HepG2 (cell line): ENCODE results near the gene CPM. TPM values are rescaled to one million over a fixed set of nuclear protein-coding genes. Genes with fewer than 3 reads are reported as not detected.
"Not testable (repeated sequence)": the region's sequence is repeated elsewhere in the genome, so short reads cannot be mapped to it uniquely, and the experiment has no call there.

Source experiments
- ATAC-seq: fragments of 200-7000 bp; cut with Tn5 transposase; 3 replicates; pipeline ENCODE4 v1.9.1; 2020; ENCODE audit warnings: mild to moderate bottlenecking, moderate library complexity
- BruUV-seq: library from RNA; stranded (reverse); fragments of 400-500 nt; replicated peaks from 2 replicates; lab custom pipeline; 2021; lab: Mats Ljungman, UMichigan
- CTCF ChIA-PET: fragments of 300-600 bp; formaldehyde crosslinking; extraction: SDS; loops from one replicate; lab custom pipeline; 2021; ENCODE audit warnings: low total read pairs, inconsistent platforms, low intra/inter-chr PET ratio; lab: Yijun Ruan, JAX
- POLR2A ChIA-PET: fragments of 350-600 bp; sonication (Branson Sonifier 250); formaldehyde crosslinking; loops from one replicate; lab custom pipeline; 2020; ENCODE audit warnings: antibody characterized with exemption, inconsistent platforms; lab: Yijun Ruan, JAX
- DNase-seq: peaks from one replicate; pipeline ENCODE4 v3.0.0-alpha.2; 2015; ENCODE audit warnings: low spot score
- FAIRE-seq: peaks from 3 replicates; lab custom pipeline; 2011; peaks lifted over from hg19 to GRCh38; lab: Jason Lieb, UNC
- H2AFZ ChIP-seq: one replicate; pipeline ENCODE4 v1.6.1; 2011; ENCODE audit warnings: low read length, inconsistent platforms
- H3K27ac ChIP-seq: fragments of 300-600 bp; 3 replicates; pipeline ENCODE4 v1.8.0; 2011; ENCODE audit warnings: mixed run types, mild to moderate bottlenecking, mixed read lengths, low read length, inconsistent platforms; ENCODE audit not compliant: insufficient read depth; ENCODE audit errors: extremely low read length
- H3K27me3 ChIP-seq, 2 experiments: fragments of 200-600 bp in 1 of 2; 2 replicates in 1 of 2; 3 replicates in 1 of 2; pipeline versions ENCODE4 v1.6.0 to v1.8.0; 2011; ENCODE audit warnings: low read length in 2 of 2, mild to moderate bottlenecking in 2 of 2, moderate library complexity in 2 of 2, inconsistent platforms in 1 of 2; ENCODE audit not compliant: insufficient read depth in 2 of 2, control insufficient read depth in 1 of 2
- H3K36me3 ChIP-seq, 2 experiments: fragments of 200-600 bp in 1 of 2; replicated peaks in 1 of 2; 2 replicates in 1 of 2; 3 replicates in 1 of 2; pipeline versions ENCODE4 v1.5.1 to v1.8.0; 2011; ENCODE audit warnings: low read length in 2 of 2, inconsistent platforms in 1 of 2; ENCODE audit not compliant: insufficient read depth in 2 of 2, control insufficient read depth in 1 of 2
- H3K4me1 ChIP-seq: 2 replicates; pipeline ENCODE4 v1.5.1; 2012; ENCODE audit warnings: low read length, inconsistent platforms; ENCODE audit not compliant: insufficient read depth
- H3K4me2 ChIP-seq: 2 replicates; pipeline ENCODE4 v1.6.0; 2011; ENCODE audit warnings: low read depth, low read length, inconsistent platforms
- H3K4me3 ChIP-seq, 3 experiments: fragments of 200-600 bp in 1 of 3; sonication (generic), shearing (Covaris generic) in 1 of 3; replicated peaks in 1 of 3; 2 replicates each; pipeline ENCODE4 v1.5.1; 2011 to 2016; ENCODE audit warnings: low read length in 3 of 3, inconsistent platforms in 2 of 3, low read depth in 2 of 3, mild to moderate bottlenecking in 2 of 3, control low read depth in 1 of 3, mixed read lengths in 1 of 3; ENCODE audit not compliant: insufficient read depth in 1 of 3
- H3K79me2 ChIP-seq: one replicate; pipeline ENCODE4 v1.6.1; 2011; ENCODE audit warnings: low read length, inconsistent platforms; ENCODE audit not compliant: insufficient read depth
- H3K9ac ChIP-seq: 2 replicates; pipeline ENCODE4 v1.6.0; 2011; ENCODE audit warnings: mild to moderate bottlenecking, low read depth, low read length, inconsistent platforms; ENCODE audit not compliant: insufficient read depth
- H3K9me3 ChIP-seq: 2 replicates; pipeline ENCODE4 v1.5.1; 2012; ENCODE audit warnings: mild to moderate bottlenecking, low read length
- H4K20me1 ChIP-seq: 2 replicates; pipeline ENCODE4 v1.6.0; 2011; ENCODE audit warnings: inconsistent platforms, mild to moderate bottlenecking, low read length, moderate library complexity; ENCODE audit not compliant: insufficient read depth
- NCOA5 ChIP-seq: sonication (generic); formaldehyde crosslinking; IDR thresholded peaks from 2 replicates; pipeline ENCODE4 v1.4.0; 2020; ENCODE audit warnings: missing genetic modification reagents
- SSRP1 ChIP-seq: IDR thresholded peaks from 2 replicates; pipeline ENCODE4 v1.6.1; 2016; ENCODE audit warnings: control low read depth
- ZMYM2 ChIP-seq: sonication (generic); formaldehyde crosslinking; IDR thresholded peaks from 2 replicates; pipeline ENCODE4 v1.8.0; 2022; ENCODE audit warnings: mild to moderate bottlenecking, missing genetic modification reagents
- ZNF761 ChIP-seq: sonication (generic); formaldehyde crosslinking; conservative IDR thresholded peaks from 2 replicates; pipeline ENCODE4 v1.4.0; 2020; ENCODE audit warnings: mild to moderate bottlenecking, missing genetic modification reagents
- ZNF788 ChIP-seq: sonication (generic); formaldehyde crosslinking; IDR thresholded peaks from 2 replicates; pipeline ENCODE4 v1.5.0; 2020; ENCODE audit warnings: mild to moderate bottlenecking, missing genetic modification reagents, borderline replicate concordance
- WGBS: methylation state at CpG from one replicate; pipeline ENCODE4 v1.1.6; 2017; ENCODE audit warnings: low lambda C conversion rate; 5-methylcytosine and 5-hydroxymethylcytosine counted together
- in situ Hi-C: cut with HindIII; loops from 2 replicates; pipeline ENCODE4 v1.10.0; 2017; ENCODE audit warnings: low pct_unique_long_range_greater_than_20kb; ENCODE audit not compliant: extremely low pct_ligation_motif_present
- intact Hi-C: fragments of 100-400 bp; cut with micrococcal nuclease; formaldehyde crosslinking; loops from one replicate; pipeline ENCODE4 v1.10.0; 2022; ENCODE audit not compliant: unreplicated experiment
- polyA plus RNA-seq, 8 experiments: library from polyadenylated mRNA; depleted of rRNA in 3 of 8; stranded (reverse) in 7 of 8; unstranded in 1 of 8; fragments of >200 nt; fragmentation: Illumina TruSeq in 4 of 8; extraction: Trizol in 4 of 8; gene quantifications; 2 replicates each; pipeline versions ENCODE4 v1.2.1 to v1.2.3, GENCODE V29; 2011 to 2016; ENCODE audit warnings: low read depth in 4 of 8, missing spikeins in 1 of 8, mixed read lengths in 1 of 8; ENCODE audit not compliant: insufficient read depth in 1 of 8
- total RNA-seq, 5 experiments: library from RNA; depleted of rRNA; stranded (reverse); fragments of >200 nt; fragmentation: Illumina TruSeq; extraction: Trizol; gene quantifications; 2 replicates each; pipeline ENCODE4 v1.2.3, GENCODE V29; 2016; ENCODE audit warnings: low read depth in 1 of 5
- TF ChIP-seq, protein P1 (sequence below): sonication (generic); formaldehyde crosslinking; IDR thresholded peaks from 2 replicates; pipeline ENCODE4 v1.8.0; 2022; ENCODE audit warnings: mild to moderate bottlenecking, missing genetic modification reagents
- TF ChIP-seq, protein P2 (sequence below): sonication (generic); formaldehyde crosslinking; IDR thresholded peaks from 2 replicates; pipeline ENCODE4 v1.9.0; 2021; ENCODE audit warnings: missing genetic modification reagents, borderline replicate concordance
- TF ChIP-seq, protein P3 (sequence below): sonication (generic); formaldehyde crosslinking; IDR thresholded peaks from 2 replicates; pipeline ENCODE4 v1.8.1; 2023; ENCODE audit warnings: missing genetic modification reagents, mild to moderate bottlenecking, borderline replicate concordance
- TF ChIP-seq, protein P4 (sequence below), 2 experiments: IDR thresholded peaks; 2 replicates each; pipeline ENCODE4 v1.6.1; 2011 to 2012; ENCODE audit warnings: low read length in 2 of 2, borderline replicate concordance in 1 of 2, low read depth in 1 of 2, mild to moderate bottlenecking in 1 of 2, moderate library complexity in 1 of 2
- TF ChIP-seq, protein P5 (sequence below): sonication (generic); formaldehyde crosslinking; IDR thresholded peaks from 2 replicates; pipeline ENCODE4 v1.5.0; 2020; ENCODE audit warnings: mild to moderate bottlenecking, missing genetic modification reagents

The CPM gene
- total and polyA plus RNA-seq, 2 of the 13 experiments (the other 11 are each of a cell fraction or from before 2014, with no cell fraction given): not detected

DNA sequence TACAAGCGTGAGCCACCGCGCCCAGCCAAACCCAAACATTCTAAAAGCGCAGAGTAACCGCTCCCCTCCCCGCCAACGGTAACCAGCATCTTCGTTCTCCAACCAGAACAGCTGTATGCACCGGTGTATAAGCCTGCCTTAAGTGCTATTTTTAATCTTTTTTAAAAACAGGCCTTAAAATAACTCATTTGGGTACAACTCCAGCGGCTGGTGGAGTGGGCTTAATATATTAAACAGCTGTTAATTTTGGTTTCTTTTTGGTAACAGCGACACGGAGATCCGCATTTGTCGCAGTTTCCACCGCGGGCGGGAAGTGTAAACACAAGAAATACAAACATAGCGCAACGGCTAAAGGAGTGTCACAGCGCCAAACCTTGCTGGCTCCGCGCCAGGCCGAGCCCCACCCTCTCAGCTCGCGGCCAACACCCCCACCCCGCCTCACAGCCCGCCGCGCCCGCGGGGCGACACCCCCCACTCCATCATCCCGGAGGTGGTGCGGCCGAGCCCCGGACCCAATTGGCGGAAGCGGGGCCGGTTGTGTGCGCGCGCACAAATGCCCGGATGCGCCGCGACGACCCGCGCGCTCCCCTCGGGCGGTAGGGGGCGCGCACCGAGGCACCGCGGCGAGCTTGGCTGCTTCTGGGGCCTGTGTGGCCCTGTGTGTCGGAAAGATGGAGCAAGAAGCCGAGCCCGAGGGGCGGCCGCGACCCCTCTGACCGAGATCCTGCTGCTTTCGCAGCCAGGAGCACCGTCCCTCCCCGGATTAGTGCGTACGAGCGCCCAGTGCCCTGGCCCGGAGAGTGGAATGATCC, 125.2 kb downstream of the CPM start, which contains the start of gene MDM2 (continued):
- TF ChIP-seq, protein P1, sequence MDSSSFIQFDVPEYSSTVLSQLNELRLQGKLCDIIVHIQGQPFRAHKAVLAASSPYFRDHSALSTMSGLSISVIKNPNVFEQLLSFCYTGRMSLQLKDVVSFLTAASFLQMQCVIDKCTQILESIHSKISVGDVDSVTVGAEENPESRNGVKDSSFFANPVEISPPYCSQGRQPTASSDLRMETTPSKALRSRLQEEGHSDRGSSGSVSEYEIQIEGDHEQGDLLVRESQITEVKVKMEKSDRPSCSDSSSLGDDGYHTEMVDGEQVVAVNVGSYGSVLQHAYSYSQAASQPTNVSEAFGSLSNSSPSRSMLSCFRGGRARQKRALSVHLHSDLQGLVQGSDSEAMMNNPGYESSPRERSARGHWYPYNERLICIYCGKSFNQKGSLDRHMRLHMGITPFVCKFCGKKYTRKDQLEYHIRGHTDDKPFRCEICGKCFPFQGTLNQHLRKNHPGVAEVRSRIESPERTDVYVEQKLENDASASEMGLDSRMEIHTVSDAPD: no peak
- TF ChIP-seq, protein P2, sequence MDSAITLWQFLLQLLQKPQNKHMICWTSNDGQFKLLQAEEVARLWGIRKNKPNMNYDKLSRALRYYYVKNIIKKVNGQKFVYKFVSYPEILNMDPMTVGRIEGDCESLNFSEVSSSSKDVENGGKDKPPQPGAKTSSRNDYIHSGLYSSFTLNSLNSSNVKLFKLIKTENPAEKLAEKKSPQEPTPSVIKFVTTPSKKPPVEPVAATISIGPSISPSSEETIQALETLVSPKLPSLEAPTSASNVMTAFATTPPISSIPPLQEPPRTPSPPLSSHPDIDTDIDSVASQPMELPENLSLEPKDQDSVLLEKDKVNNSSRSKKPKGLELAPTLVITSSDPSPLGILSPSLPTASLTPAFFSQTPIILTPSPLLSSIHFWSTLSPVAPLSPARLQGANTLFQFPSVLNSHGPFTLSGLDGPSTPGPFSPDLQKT (CRISPR knock-in tag): no peak
- no peak for TF ChIP-seq NCOA5 (CRISPR knock-in tag)
- TF ChIP-seq ZNF788: 0 out of 2 replicates have a peak, but pooled peaks have one; percentile 64
- TF ChIP-seq, protein P3, sequence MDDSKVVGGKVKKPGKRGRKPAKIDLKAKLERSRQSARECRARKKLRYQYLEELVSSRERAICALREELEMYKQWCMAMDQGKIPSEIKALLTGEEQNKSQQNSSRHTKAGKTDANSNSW (CRISPR knock-in tag): no peak; the same call in 1 of the 2 replicates

DNA sequence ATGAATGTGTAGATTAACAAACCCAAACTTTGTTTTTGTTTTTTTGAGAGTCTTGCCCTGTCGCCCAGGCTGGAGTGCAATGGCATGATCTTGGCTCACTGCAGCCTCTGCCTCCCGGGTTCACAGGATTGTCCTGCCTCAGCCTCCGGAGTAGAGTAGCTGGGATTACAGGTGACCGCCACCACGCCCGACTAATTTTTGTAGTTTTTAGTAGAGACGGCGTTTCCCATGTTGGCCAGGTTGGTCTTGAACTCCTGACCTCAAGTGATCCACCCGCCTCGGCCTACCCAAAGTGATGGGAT, 125.7 kb downstream of the CPM start:
- H3K36me3 ChIP-seq, H3K27me3 ChIP-seq, H3K9me3 ChIP-seq, H2AFZ ChIP-seq, BruUV-seq, FAIRE-seq, DNase-seq, ATAC-seq, CTCF ChIA-PET: not testable (repeated sequence)
- 7% methylated on average over 2 of the region's 10 CpGs for whole genome bisulfite sequencing
- Histone ChIP-seq H3K4me3 (peak overlapping the region; percentile 82 to 93 (median 88)), H3K79me2 (peaks cover 63% of the 10 kb centered on the region), H3K4me2 (peak overlapping the region; percentile 88), H4K20me1 (peaks cover 13% of the 10 kb centered on the region), H3K4me1 (peaks cover 21% of the 10 kb centered on the region), H3K27ac (peak overlapping the region; percentile 99), H3K9ac (peak overlapping the region; percentile 92)
- POLR2A ChIA-PET: interaction anchor here (0.8 to 3.3 kb wide), 12 partner anchors 11 to 475 kb away, joined by 3 to 184 read pairs (median 8); partner anchors contain the start of genes MDM1 and SLC35E3
- in situ Hi-C loops (loop anchor here (5.0 kb wide), 1 partner anchor 60 kb away; the partner anchor contains the start of gene SLC35E3), intact Hi-C loops (loop anchor here (1.0 to 5.0 kb wide), 2 partner anchors 61 to 195 kb away; partner anchors contain the start of genes RAP1B and SLC35E3)
- TF ChIP-seq ZMYM2 (CRISPR knock-in tag): peak; percentile 60; the same call in 1 of the 2 replicates
- peak; percentile 85; the same call in 1 of the 2 replicates for TF ChIP-seq SSRP1 (CRISPR knock-in tag)
- 0 out of 2 replicates have a peak, but pooled peaks have one; percentile 7 for TF ChIP-seq ZNF761
- TF ChIP-seq, protein P4, sequence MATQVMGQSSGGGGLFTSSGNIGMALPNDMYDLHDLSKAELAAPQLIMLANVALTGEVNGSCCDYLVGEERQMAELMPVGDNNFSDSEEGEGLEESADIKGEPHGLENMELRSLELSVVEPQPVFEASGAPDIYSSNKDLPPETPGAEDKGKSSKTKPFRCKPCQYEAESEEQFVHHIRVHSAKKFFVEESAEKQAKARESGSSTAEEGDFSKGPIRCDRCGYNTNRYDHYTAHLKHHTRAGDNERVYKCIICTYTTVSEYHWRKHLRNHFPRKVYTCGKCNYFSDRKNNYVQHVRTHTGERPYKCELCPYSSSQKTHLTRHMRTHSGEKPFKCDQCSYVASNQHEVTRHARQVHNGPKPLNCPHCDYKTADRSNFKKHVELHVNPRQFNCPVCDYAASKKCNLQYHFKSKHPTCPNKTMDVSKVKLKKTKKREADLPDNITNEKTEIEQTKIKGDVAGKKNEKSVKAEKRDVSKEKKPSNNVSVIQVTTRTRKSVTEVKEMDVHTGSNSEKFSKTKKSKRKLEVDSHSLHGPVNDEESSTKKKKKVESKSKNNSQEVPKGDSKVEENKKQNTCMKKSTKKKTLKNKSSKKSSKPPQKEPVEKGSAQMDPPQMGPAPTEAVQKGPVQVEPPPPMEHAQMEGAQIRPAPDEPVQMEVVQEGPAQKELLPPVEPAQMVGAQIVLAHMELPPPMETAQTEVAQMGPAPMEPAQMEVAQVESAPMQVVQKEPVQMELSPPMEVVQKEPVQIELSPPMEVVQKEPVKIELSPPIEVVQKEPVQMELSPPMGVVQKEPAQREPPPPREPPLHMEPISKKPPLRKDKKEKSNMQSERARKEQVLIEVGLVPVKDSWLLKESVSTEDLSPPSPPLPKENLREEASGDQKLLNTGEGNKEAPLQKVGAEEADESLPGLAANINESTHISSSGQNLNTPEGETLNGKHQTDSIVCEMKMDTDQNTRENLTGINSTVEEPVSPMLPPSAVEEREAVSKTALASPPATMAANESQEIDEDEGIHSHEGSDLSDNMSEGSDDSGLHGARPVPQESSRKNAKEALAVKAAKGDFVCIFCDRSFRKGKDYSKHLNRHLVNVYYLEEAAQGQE (IDR thresholded peaks at IDR 0.05; ENCODE audit: borderline replicate concordance in 1 of 2, low read depth in 1 of 2, low read length in 2 of 2): 0 out of 4 replicates have a peak, but pooled peaks of 1 of the 2 experiments have one; percentile 22
- TF ChIP-seq, protein P5, sequence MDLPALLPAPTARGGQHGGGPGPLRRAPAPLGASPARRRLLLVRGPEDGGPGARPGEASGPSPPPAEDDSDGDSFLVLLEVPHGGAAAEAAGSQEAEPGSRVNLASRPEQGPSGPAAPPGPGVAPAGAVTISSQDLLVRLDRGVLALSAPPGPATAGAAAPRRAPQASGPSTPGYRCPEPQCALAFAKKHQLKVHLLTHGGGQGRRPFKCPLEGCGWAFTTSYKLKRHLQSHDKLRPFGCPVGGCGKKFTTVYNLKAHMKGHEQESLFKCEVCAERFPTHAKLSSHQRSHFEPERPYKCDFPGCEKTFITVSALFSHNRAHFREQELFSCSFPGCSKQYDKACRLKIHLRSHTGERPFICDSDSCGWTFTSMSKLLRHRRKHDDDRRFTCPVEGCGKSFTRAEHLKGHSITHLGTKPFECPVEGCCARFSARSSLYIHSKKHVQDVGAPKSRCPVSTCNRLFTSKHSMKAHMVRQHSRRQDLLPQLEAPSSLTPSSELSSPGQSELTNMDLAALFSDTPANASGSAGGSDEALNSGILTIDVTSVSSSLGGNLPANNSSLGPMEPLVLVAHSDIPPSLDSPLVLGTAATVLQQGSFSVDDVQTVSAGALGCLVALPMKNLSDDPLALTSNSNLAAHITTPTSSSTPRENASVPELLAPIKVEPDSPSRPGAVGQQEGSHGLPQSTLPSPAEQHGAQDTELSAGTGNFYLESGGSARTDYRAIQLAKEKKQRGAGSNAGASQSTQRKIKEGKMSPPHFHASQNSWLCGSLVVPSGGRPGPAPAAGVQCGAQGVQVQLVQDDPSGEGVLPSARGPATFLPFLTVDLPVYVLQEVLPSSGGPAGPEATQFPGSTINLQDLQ (CRISPR knock-in tag): peak; percentile 52; the same call in 1 of the 2 replicates
